HUES48 (cell line): Measurements from ENCODE around the gene MAGI1.

Experiments used
- H3K27ac ChIP-seq: one replicate; pipeline ENCODE4 v1.7.0; 2013; ENCODE audit warnings: low read depth, low read length, inconsistent platforms
- H3K27me3 ChIP-seq: 2 replicates; pipeline ENCODE4 v1.6.1; 2013; ENCODE audit warnings: mild to moderate bottlenecking, low read length; ENCODE audit not compliant: control insufficient read depth, insufficient read depth
- H3K36me3 ChIP-seq: 2 replicates; pipeline ENCODE4 v1.6.1; 2013; ENCODE audit warnings: low read length; ENCODE audit not compliant: control insufficient read depth, insufficient read depth
- H3K4me1 ChIP-seq: 2 replicates; pipeline ENCODE4 v1.6.1; 2013; ENCODE audit warnings: mild to moderate bottlenecking, low read length; ENCODE audit not compliant: control insufficient read depth, insufficient read depth
- H3K4me3 ChIP-seq: 2 replicates; pipeline ENCODE4 v1.5.1; 2013; ENCODE audit warnings: mild to moderate bottlenecking, low read depth, low read length
- H3K9ac ChIP-seq: 2 replicates; pipeline ENCODE4 v1.6.1; 2013; ENCODE audit warnings: mild to moderate bottlenecking, low read depth, low read length, moderate library complexity
- H3K9me3 ChIP-seq: 2 replicates; pipeline ENCODE4 v1.6.1; 2013; ENCODE audit warnings: low read length; ENCODE audit not compliant: control insufficient read depth, insufficient read depth

Gene MAGI1

DNA sequence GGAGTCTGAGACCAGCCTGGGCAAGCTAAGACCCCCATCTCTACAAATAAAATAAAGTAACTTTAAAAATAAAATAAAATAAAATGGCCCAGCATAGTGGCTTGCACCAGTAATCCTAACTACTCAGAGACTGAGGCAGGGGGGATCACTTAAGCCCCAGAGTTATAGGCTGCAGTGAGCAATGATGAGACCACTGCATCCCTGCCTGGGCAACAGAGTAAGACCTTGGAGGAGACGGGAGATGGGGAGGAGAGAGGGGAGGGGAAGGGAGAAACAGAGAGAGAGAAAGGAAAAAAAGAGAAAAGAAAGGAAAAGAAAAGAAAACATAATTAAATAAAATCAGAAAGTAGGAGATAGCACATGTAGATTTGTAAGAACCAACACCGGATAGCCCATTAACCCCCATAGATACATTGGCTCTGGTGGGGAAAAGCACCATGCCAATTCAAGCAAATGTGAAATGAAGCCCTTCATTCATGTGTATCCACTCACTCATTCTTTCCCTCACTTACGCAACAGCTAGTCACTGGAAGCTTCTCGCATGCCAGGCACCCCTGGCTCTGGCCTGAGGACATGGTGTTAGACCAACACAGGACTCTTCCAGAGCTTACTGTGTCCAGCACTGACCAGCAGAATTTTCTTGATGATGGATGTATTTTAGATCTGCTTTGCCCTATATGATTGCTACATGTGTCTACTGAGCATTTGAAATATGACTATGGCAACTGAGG is 183.2 kb downstream of the MAGI1 start:
- Histone ChIP-seq H3K4me1 (peaks cover 10% of the 10 kb centered on the region), H3K9me3 (no peaks in the 10 kb centered on the region), H3K27ac (no peak overlapping the region), H3K36me3 (no peaks in the 10 kb centered on the region), H3K9ac (no peak overlapping the region), H3K4me3 (no peak overlapping the region), H3K27me3 (no peaks in the 10 kb centered on the region)

DNA sequence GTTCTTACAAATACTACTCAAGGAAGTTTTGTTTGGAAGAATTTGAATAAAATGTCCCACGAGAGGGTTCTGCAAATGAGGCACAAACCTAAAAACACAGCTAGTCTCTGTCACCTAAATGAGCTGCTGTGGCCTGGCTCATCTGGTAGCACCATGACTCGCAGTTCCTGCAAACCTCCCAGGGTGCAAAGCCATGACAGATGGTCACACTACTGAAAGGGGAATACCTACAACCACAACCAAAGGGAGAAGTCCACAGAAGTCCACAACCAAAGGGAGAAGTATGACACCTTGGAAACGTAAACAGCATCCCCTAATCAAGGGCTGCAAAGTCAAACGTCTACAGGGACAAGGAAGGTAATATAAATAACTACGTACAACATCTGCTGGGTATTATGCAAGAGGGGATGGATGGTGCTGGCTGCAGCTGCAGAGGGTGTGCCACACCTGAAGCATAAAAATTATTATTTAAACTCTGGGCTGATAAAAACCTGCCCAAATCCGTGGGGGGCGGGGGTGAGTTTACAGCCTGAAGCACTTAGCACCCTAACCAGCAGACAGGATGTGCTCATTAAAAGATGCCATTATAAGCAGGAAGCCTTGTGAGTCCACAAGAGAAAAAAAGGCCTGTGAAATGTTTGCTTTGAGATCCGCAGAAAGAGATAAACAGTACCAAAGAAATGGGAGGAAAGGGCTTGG is 184.0 kb downstream of the MAGI1 start:
- H3K27ac ChIP-seq: peak overlapping the region; percentile 38
- no peak overlapping the region for H3K4me3 ChIP-seq
- H3K36me3 ChIP-seq: no peaks in the 10 kb centered on the region
- H3K4me1 ChIP-seq: peaks cover 10% of the 10 kb centered on the region
- no peaks in the 10 kb centered on the region for H3K27me3 ChIP-seq
- no peaks in the 10 kb centered on the region for H3K9me3 ChIP-seq
- H3K9ac ChIP-seq: no peak overlapping the region

DNA sequence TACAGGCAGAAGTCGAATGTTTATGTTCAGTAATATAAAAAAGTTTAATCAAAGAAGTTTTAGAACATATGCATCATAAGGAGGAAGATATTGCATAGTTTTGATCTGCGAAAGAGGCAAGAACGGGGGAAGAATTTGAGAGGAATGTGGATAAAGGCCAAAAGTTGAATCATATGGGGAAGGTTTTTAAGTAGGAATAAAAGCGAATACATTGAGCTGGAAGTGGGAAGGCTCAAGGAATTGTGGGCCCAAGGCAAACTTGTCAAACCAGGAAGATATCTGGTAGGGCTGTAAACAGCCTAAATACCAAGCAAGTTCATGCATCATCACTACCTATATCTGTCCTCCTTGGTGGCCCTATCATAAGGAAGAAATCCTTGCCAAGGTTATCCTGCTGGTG is 186.9 kb downstream of the MAGI1 start:
- H3K4me1 ChIP-seq: peaks cover 10% of the 10 kb centered on the region
- no peak overlapping the region for H3K27ac ChIP-seq
- no peak overlapping the region for H3K4me3 ChIP-seq
- no peaks in the 10 kb centered on the region for H3K36me3 ChIP-seq
- H3K27me3 ChIP-seq: no peaks in the 10 kb centered on the region
- no peaks in the 10 kb centered on the region for H3K9me3 ChIP-seq
- no peak overlapping the region for H3K9ac ChIP-seq

DNA sequence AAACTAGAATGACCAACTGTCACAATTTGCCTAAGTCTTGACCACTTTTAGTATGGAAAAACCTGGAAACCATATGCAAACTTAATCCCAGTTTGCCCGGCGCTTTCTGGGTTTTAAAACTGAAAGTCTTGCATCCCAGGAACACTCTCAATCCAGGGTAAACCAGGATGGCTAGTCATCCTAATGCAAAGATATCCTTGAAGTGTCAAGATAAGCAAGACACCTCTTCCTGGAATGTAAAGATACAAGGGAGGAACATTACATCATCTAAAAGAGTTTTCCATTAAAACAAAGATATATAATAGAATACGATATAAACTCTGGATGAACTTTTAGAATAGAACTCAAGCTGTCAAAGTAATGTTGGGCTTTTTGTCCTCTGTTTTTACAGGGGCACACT is 188.5 kb downstream of the MAGI1 start:
- Histone ChIP-seq H3K4me1 (peaks cover 16% of the 10 kb centered on the region), H3K9me3 (no peaks in the 10 kb centered on the region), H3K27ac (no peak overlapping the region), H3K36me3 (no peaks in the 10 kb centered on the region), H3K4me3 (no peak overlapping the region), H3K9ac (no peak overlapping the region), H3K27me3 (no peaks in the 10 kb centered on the region)

DNA sequence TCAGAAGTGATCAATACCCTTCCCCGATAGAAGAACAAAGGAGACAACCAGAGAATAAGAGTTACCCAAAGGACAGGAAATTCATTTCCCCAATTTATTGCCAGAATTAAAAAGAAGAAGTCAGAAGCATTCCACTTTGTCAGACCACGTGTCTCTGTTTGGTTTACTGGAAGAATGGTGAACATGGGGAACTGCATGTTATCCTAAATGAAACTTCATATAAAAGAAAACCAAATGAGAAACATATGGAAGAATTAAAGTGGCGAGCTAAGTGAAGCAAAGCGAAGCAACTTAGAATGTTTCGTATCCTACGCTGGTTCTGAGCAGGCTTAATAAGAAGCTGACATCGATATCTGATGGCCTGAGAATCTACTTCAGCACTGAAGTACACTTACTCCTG is 190.7 kb downstream of the MAGI1 start:
- no peaks in the 10 kb centered on the region for H3K27me3 ChIP-seq
- H3K9me3 ChIP-seq: no peaks in the 10 kb centered on the region
- no peak overlapping the region for H3K4me3 ChIP-seq
- no peaks in the 10 kb centered on the region for H3K36me3 ChIP-seq
- H3K27ac ChIP-seq: no peak overlapping the region
- peaks cover 7% of the 10 kb centered on the region; the same call in 1 of the 2 replicates for H3K4me1 ChIP-seq
- no peak overlapping the region for H3K9ac ChIP-seq

DNA sequence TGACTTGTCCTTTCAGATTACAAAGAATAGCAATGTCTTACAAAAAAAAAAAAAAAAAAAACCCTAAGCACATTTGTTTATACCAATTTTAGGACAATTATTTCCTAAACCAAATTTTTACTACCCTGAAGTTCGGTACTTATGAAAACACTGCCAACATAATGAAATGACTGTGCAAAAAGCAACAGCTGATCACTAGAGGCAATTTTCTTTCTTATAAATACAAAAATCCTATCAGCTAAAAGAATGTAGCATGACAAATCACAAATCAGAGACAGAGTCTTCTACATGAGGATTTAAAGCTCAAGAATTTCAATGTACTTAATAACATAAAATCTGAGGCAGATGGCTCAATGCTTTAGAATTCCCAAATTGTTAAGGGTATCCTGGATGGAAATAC is 191.8 kb downstream of the MAGI1 start:
- no peak overlapping the region for H3K9ac ChIP-seq
- peaks cover 7% of the 10 kb centered on the region; the same call in 1 of the 2 replicates for H3K4me1 ChIP-seq
- H3K9me3 ChIP-seq: no peaks in the 10 kb centered on the region
- H3K4me3 ChIP-seq: no peak overlapping the region
- no peaks in the 10 kb centered on the region for H3K36me3 ChIP-seq
- no peaks in the 10 kb centered on the region for H3K27me3 ChIP-seq
- H3K27ac ChIP-seq: no peak overlapping the region

DNA sequence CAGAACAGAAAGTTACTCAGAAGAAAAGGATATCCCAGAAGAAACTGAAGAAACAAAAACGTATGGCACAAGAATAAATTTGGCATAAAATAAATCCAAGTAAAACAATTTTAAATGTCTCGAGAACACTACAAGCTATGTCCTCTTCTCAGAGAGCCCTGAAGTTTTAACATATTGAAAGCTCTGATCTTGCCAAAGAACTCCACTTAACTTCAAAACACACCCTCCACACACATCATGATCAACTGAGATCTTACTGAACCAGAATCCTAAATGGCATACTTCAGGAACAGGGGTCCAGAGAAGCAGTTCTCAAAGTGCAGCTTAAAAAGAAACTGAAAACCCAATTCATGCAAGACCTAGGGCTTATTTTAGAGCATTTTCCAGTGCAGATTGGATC is 194.3 kb downstream of the MAGI1 start:
- Histone ChIP-seq H3K4me3 (no peak overlapping the region), H3K4me1 (peaks cover 7% of the 10 kb centered on the region; the same call in 1 of the 2 replicates), H3K36me3 (no peaks in the 10 kb centered on the region)

DNA sequence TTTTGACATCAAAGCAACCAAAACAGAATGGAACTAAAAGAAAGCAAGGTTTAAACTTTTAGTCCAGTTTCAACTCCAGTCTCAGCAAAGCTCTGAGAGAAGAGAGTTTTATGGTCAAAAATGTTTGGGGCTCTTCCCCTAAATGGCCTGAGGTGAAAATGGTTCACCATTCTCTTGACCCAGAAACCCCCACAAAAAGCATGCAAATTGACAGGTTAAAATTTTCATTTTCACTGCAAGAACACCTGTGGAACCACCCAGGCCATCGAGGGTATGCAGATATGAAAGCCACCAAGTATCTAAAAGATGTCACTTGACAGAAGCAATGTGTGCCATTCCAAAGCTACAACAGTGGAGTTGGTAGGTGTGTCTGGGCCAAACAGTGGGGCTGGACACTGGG is 195.0 kb downstream of the MAGI1 start:
- Histone ChIP-seq H3K36me3 (no peaks in the 10 kb centered on the region), H3K9ac (no peak overlapping the region), H3K9me3 (no peaks in the 10 kb centered on the region), H3K4me3 (no peak overlapping the region), H3K27ac (no peak overlapping the region), H3K27me3 (no peaks in the 10 kb centered on the region), H3K4me1 (peaks cover 7% of the 10 kb centered on the region; the same call in 1 of the 2 replicates)

More for the DNA sequence above, 194.3 kb downstream of the MAGI1 start:
- Histone ChIP-seq H3K9me3 (no peaks in the 10 kb centered on the region), H3K27me3 (no peaks in the 10 kb centered on the region), H3K27ac (no peak overlapping the region), H3K9ac (no peak overlapping the region)

DNA sequence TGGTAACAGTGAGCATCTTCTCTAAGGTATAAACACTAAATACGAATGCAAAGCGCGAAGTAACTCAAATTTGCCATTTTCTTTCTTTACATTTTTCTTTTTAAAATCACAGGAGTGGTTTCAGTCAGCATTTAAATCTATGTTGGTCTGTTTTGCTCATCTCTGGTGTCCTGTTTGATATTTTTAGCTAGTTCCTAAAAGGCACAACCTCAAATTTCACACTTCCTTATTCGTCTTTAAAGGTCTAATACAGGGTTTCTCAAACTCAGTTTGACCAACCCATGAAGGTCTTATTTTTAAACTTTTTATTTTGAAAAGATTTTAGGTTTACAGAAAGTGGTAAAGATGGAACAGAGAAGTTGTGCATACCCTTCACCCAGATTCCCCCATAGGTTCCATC is 201.1 kb downstream of the MAGI1 start:
- H3K9ac ChIP-seq: no peak overlapping the region
- H3K4me3 ChIP-seq: no peak overlapping the region
- no peaks in the 10 kb centered on the region for H3K27me3 ChIP-seq
- no peaks in the 10 kb centered on the region for H3K9me3 ChIP-seq
- H3K27ac ChIP-seq: no peak overlapping the region
- peaks cover 19% of the 10 kb centered on the region; the same call in 1 of the 2 replicates for H3K4me1 ChIP-seq
- H3K36me3 ChIP-seq: no peaks in the 10 kb centered on the region

DNA sequence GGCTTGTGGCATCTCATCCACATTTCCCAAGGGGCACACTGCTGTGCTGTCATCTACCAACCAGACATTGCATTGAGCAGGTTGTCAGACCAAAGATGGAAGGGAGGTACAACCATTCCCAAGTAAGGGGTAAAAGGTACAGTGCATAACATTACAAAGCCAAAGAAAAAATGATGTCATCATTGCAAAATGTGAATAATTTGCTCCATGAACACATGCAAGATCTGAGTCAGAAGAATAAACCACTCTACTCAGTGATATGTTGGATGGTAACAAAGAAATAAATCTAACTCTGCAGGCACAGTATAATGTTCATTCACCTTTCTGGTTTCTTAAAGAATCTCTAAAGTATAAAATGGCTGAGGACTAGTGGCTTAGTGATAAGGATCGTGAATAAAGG is 202.7 kb downstream of the MAGI1 start:
- Histone ChIP-seq H3K4me1 (peaks cover 31% of the 10 kb centered on the region), H3K9ac (no peak overlapping the region), H3K36me3 (no peaks in the 10 kb centered on the region), H3K27ac (no peak overlapping the region), H3K27me3 (no peaks in the 10 kb centered on the region), H3K9me3 (no peaks in the 10 kb centered on the region), H3K4me3 (no peak overlapping the region)

DNA sequence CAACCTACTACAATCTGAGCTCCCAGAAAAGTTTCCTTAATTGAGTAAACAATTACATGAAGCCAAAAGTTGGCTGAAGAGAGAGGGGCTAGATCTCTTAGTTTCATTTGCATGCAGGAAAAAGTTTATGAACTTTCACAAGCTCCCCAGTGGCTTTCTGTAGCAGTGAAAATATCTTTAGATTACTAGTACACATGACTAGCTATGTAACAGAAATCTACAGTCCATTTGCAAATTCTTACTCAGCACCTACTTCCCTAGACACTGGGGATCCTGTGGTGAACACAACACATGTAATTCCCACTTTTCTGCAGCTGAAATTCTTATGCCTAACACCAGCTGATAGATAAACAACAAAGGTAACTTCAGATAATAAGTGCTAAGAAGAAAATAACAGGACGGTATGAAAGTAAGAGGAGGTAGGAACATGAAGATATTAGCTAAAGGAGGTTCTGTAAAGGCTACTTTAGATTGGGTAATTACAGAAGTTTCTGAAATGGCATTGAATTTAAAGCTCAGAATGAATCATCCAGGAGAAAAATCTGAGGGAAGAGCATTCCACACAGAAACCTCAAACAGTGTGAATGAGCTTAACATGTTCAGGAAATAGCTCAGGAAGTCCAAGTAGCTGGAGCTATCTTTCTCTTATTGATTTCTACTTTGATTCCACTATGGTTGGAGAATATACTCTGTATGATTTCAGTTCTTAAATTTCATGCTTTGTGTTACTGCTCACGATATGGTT is 204.8 kb downstream of the MAGI1 start:
- H3K4me1 ChIP-seq: peaks cover 48% of the 10 kb centered on the region
- H3K9me3 ChIP-seq: no peaks in the 10 kb centered on the region
- H3K9ac ChIP-seq: no peak overlapping the region
- no peaks in the 10 kb centered on the region for H3K36me3 ChIP-seq
- H3K27ac ChIP-seq: peak overlapping the region; percentile 47
- H3K27me3 ChIP-seq: no peaks in the 10 kb centered on the region
- H3K4me3 ChIP-seq: no peak overlapping the region
